PFSK-1 (cell line): ENCODE data around the gene USF3.

Experiments used
- FOXP2 ChIP-seq: optimal IDR thresholded peaks from 2 replicates; pipeline ENCODE3; 2011; ENCODE audit warnings: borderline replicate concordance, control low read depth, inconsistent platforms; ENCODE audit not compliant: insufficient read depth; ENCODE audit errors: extremely low read length, extremely low read depth
- POLR2AphosphoS5 ChIP-seq: IDR thresholded peaks from 2 replicates; pipeline ENCODE4 v1.6.1; 2012; ENCODE audit warnings: low read depth, mild to moderate bottlenecking, control low read depth, low read length, moderate library complexity
- REST ChIP-seq, 2 experiments: IDR thresholded peaks; 2 replicates each; pipeline versions ENCODE4 v1.6.1 to v1.8.0; 2011 to 2012; ENCODE audit warnings: low read depth in 2 of 2, low read length in 2 of 2, control low read depth in 1 of 2, inconsistent platforms in 1 of 2, mild to moderate bottlenecking in 1 of 2, moderate library complexity in 1 of 2; ENCODE audit not compliant: insufficient read depth in 1 of 2
- SIN3A ChIP-seq: IDR thresholded peaks from 2 replicates; pipeline ENCODE4 v1.6.1; 2012; ENCODE audit warnings: mild to moderate bottlenecking, low read length, moderate library complexity, borderline replicate concordance; ENCODE audit not compliant: insufficient read depth
- TAF1 ChIP-seq: IDR thresholded peaks from 2 replicates; pipeline ENCODE4 v1.6.1; 2012; ENCODE audit warnings: low read length, control low read depth, borderline replicate concordance; ENCODE audit not compliant: insufficient read depth

USF3 gene

GRCh38 chr3:113717818-113718217 is 21.4 kb upstream of the USF3 start:
- TF ChIP-seq SIN3A (no peak), FOXP2 (no peak), TAF1 (no peak), POLR2AphosphoS5 (no peak), REST (IDR thresholded peaks at IDR 0.05; ENCODE audit: insufficient read depth in 1 of 2, low read depth in 2 of 2, low read length in 2 of 2) (no peak)

GRCh38 chr3:113717308-113717707 is 20.9 kb upstream of the USF3 start:
- TF ChIP-seq REST (IDR thresholded peaks at IDR 0.05; ENCODE audit: insufficient read depth in 1 of 2, low read depth in 2 of 2, low read length in 2 of 2) (no peak), POLR2AphosphoS5 (no peak), FOXP2 (no peak), SIN3A (no peak), TAF1 (no peak)

- no peak for TF ChIP-seq SIN3A
- no peak for TF ChIP-seq POLR2AphosphoS5
- no peak for TF ChIP-seq TAF1
- no peak for TF ChIP-seq REST (IDR thresholded peaks at IDR 0.05; ENCODE audit: insufficient read depth in 1 of 2, low read depth in 2 of 2, low read length in 2 of 2)
- no peak for TF ChIP-seq FOXP2
Observed at GRCh38 chr3:113714702-113715101, 18.3 kb upstream of the USF3 start.

- TF ChIP-seq REST (IDR thresholded peaks at IDR 0.05; ENCODE audit: insufficient read depth in 1 of 2, low read depth in 2 of 2, low read length in 2 of 2) (no peak), SIN3A (no peak), TAF1 (no peak), POLR2AphosphoS5 (no peak), FOXP2 (no peak)
Observed at GRCh38 chr3:113712129-113712528, 15.7 kb upstream of the USF3 start.

GRCh38 chr3:113707835-113708234 is 11.4 kb upstream of the USF3 start:
- TF ChIP-seq TAF1 (no peak), POLR2AphosphoS5 (no peak), REST (IDR thresholded peaks at IDR 0.05; ENCODE audit: insufficient read depth in 1 of 2, low read depth in 2 of 2, low read length in 2 of 2) (no peak), FOXP2 (no peak), SIN3A (no peak)
